Inflammatory macrophage treated with lipopolysaccharide for 4 hours (primary cell): ENCODE measurements around the gene NPM1.
"Not testable (repeated sequence)": the region's sequence is repeated elsewhere in the genome, so short reads cannot be mapped to it uniquely, and the experiment has no call there.

Experiments used
- DNase-seq: peaks from one replicate; pipeline ENCODE4 v3.0.0-alpha.2; 2020

Gene NPM1

DNA sequence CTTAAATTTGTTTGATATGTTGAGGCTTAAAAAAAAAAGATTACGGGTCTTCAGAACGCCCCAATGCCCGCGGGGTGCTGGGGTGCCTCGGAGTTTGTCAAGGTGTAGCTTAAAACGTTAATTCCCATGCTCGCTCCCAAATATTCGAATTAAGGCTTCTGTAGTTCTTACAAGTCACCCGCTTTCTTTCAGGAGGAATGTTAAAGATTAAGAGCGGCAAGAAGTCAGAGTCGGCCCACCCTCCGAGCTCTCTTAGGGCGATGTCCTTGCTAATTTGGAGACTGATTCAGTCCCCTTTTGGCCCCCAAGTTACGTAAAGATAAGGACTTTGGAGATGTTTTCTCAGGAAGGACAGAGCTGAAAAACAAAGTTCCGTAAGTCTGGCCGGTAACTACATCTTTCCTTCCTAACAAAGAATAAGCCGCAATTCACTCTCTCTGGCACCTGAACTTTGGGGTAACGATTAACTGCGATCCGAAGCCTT lies 746 bp upstream of the NPM1 start:
- DNase-seq = no peak

DNA sequence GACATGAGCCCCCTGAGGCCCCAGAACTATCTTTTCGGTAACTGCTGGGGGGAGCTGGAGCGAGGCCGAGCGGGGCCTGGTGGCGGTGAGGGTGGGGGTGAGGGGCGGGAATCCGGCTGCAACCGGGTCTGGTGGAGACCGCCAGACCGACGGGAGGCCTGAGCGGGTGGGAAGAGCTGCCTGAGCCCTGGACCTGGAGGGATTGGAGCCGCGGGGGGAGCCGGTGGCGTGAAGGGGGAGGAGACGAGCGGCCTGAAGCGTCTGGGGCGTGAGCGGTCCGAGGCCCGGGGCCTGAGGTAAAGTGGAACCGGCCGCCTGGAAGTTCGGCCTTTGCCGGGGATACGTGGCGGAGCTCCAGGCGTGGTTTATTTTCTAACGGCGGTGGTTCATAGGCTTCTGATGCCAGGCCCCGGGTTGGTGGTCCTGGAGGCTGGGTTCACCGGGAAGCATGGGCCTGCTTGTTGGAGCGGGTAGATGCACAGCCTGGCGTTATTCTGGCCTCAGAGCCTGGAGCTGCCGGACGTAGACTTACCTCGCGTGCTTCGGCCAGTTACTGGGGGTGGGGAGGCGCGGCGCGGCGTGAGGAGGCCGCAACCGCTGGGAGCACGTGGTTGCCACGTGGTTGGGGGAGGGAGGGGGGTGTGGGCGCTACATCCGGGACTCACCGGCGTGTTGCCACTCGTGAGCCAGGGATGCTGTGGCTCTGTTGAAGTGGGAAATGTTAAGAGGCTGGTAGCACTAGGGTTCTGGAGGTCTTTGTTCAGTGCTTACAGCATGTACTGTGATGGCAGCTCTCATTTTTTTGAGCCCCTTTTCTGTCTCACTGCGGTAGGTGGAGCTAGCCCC lies 544 bp downstream of the NPM1 start:
- peak; percentile 68 for DNase-seq

DNA sequence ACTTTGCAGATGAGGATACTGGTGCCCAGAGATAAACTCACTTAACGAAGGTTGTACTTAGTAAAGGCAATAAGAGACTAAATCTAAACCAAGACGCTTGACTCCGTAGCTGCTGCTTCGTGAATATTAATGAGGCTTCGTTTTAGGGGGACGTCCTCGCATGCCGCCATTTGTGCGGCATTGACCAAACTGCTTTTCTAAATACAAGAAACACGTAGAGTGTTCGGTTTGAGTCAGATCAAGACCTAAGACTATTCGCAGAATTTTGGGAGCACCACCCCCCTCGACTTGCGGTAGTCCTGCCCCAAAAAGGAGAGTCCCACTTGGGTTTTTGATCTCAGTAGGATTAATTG lies 1.1 kb downstream of the NPM1 start:
- no peak for DNase-seq

GRCh38 chr5:171390883-171391677 lies 3.4 kb downstream of the NPM1 start:
- DNase-seq = no peak

GRCh38 chr5:171391996-171392577 lies 4.4 kb downstream of the NPM1 start:
- no peak for DNase-seq

DNA sequence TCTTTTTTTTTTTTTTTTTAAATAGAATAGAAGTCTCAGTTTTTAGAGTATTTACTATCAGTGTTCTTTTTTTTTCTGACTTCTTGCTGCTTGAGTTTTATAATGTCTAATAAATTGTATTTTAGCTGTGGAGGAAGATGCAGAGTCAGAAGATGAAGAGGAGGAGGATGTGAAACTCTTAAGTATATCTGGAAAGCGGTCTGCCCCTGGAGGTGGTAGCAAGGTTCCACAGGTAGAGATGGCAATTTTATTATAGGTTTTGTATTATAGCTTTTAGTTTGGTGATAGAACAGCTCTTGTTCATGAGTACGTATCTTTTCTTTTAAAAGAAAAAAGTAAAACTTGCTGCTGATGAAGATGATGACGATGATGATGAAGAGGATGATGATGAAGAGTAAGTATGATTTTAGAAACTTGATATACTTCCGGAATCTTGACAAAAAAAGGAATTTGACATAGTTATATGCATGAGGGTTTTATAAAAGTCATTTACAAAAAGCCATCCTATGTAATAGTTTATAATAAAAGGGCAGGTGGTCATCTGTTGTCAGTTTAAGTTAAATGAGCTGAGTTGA lies 5.0 kb downstream of the NPM1 start:
- DNase-seq = no peak

DNA sequence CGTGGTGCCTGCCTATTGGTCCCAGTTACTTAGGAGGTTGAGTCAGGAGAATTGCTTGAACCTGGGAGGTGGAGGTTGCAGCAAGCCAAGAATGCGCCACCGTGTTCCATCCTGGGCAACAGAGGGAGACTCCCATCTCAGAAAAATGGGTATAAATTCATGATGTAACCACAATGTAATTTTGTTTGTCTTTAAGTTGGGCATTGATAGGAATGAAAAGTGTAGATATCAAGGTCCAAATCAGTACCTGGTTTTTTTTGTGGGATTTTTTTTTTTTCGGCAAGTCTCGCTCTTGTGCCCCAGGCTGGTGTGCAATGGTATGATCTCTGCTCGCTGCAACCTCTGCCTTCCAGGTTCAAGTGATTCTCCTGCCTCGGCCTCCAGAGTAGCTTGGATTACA lies 7.4 kb downstream of the NPM1 start:
- DNase-seq = no peak

- DNase-seq = not testable (repeated sequence)
Observed at GRCh38 chr5:171396583-171396982, 8.9 kb downstream of the NPM1 start.

DNA sequence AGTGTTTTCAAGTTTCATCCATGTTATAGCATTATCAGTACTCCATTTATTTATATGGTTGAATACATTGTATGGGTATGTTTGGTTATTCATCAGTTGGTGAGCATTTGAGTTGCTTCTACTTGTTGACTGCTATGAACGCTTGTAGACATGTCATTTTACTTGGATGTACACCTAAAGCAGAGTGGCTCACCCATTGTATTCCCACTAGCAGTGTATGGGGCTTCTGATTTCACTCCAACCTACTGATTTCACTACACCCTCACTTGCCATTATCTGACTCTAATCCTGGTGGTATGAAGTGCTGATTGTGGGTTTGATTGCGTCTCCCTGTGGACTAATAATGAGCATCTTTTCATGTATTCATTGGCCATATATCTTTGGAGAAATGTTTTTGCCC lies 9.5 kb downstream of the NPM1 start:
- DNase-seq = no peak

GRCh38 chr5:171397599-171397998 lies 9.9 kb downstream of the NPM1 start:
- DNase-seq = no peak

GRCh38 chr5:171398660-171399059 lies 11.0 kb downstream of the NPM1 start:
- DNase-seq = not testable (repeated sequence)

- no peak for DNase-seq
Observed at GRCh38 chr5:171400169-171400568, 12.5 kb downstream of the NPM1 start.

DNA sequence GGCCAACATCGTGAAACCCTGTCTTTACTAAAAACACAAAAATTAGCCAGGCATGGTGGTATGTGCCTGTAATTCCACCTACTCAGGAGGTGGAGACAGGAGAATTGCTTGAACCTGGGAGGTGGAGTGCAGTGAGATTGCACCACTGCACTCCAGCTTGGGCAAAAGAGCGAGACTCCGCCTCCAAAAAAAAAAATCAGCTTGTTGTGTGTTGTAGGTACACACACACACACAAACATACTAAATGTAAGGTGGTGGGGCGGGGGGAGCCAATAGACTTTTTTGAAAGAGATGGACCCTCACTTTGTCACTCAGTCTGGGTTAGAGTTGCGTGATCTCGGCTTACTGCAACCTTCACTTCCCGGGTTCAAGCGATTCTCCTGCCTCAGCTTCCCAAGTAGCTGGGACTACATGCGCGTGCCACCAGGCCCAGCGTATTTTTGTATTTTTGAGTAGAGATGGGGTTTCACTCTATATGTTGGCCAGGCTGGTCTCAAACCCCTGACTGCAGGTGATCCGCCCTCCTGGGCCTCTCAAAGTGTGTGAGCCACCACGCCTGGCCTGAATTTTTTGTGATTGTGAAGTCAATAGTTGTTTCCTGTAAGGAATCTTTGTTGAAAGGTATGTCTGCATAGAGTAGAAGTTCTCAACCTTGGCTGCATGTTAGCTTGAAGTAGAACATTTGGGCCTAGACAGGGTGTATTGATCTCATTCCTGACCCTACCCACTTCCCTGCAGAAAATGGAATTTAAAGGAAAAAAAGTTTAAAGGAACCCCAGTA lies 13.7 kb downstream of the NPM1 start:
- DNase-seq = no peak

DNA sequence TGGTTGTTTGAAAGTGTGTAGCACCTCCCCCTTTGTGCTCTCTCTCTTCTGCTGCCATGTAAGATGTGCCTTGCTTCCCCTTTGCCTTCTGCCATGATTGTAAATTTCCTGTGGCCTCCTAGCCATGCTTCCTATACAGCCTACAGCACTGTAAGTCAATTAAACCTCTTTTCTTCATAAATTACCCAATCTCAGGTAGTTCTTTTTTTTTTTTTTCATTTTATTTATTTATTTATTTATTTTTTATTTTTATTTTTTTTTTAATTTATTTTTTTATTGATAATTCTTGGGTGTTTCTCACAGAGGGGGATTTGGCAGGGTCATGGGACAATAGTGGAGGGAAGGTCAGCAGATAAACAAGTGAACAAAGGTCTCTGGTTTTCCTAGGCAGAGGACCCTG lies 15.1 kb downstream of the NPM1 start:
- not testable (repeated sequence) for DNase-seq

- DNase-seq = peak; percentile 9
Observed at GRCh38 chr5:171405615-171406014, 18.0 kb downstream of the NPM1 start.

DNA sequence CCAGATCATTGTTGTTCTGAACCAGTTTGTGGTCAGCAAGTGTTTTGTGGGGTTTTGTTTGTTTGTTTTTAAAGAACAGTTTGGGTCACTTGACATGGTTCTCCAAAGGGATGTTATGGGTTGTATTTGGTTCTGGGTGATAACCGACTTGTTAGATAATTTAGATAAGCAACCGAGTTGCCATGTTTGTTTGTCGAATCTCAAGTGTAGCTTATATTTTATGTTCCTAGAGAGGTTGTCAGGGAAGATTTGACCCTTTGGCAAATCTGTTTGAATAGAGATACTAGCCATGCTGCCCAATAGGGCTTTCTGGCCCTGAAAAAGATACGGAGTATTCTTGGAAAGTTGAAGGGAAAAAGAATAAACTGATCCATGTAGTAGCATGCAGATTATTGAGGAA lies 19.6 kb downstream of the NPM1 start:
- DNase-seq = no peak

- DNase-seq = no peak
Observed at GRCh38 chr5:171409164-171410136, 21.8 kb downstream of the NPM1 start.

DNA sequence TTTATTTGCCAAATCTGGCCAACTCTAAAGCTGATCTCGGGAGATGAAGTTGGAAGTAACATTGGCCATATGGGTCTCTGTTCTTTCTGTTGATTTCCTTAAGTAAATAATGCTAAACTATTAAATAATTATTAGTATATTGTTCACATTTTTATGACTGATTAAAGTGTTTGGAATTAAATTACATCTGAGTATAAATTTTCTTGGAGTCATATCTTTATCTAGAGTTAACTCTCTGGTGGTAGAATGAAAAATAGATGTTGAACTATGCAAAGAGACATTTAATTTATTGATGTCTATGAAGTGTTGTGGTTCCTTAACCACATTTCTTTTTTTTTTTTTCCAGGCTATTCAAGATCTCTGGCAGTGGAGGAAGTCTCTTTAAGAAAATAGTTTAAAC lies 22.5 kb downstream of the NPM1 start:
- DNase-seq = no peak

GRCh38 chr5:171412186-171412585 lies 24.5 kb downstream of the NPM1 start:
- no peak for DNase-seq

- no peak for DNase-seq
Observed at GRCh38 chr5:171413153-171413910, 25.7 kb downstream of the NPM1 start.

DNA sequence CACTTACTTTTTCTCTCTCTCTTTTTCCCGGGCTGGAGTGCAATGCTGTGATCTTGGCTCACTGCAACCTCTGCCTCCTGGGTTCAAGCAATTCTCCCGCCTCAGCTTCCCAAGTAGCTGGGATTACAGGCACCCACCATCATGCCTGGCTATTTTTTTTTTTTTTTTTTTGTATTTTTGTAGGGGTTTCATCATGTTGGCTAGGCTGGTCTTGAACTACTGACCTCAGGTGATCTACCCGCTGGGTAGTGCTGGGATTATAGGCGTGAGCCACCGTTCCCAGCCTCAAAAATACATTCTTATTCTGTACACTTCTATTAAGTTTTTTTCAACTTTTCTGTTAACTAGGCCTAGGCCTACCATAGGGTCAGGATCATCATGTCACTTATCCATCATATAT lies 26.3 kb downstream of the NPM1 start:
- not testable (repeated sequence) for DNase-seq
